Sigmoid colon (tissue), 7 donors: Measurements from ENCODE around the gene MS4A8. TPM values are rescaled to one million over a fixed set of nuclear protein-coding genes. Genes with fewer than 3 reads are reported as not detected.

ENCODE experiments used
- DNase-seq: peaks from one replicate; pipeline ENCODE4 v3.0.0-alpha.2; 2019
- H3K27ac ChIP-seq, 4 donors: fragments of 200-600 bp; sonication (generic); one replicate each; pipeline ENCODE4 v1.5.1; 2016 to 2019; ENCODE audit warnings: mild to moderate bottlenecking in 1 of 4
- H3K27me3 ChIP-seq, 3 donors: fragments of 200-600 bp; sonication (generic); one replicate each; pipeline ENCODE4 v1.5.1; 2019; ENCODE audit warnings: mild to moderate bottlenecking in 1 of 3
- H3K36me3 ChIP-seq, 4 donors: fragments of 200-600 bp; sonication (generic); one replicate each; pipeline ENCODE4 v1.5.1; 2016 to 2019
- H3K4me1 ChIP-seq, 4 donors: fragments of 200-600 bp; sonication (generic); one replicate each; pipeline ENCODE4 v1.5.1; 2017 to 2019
- H3K4me3 ChIP-seq, 4 donors: fragments of 200-600 bp; sonication (generic); one replicate each; pipeline ENCODE4 v1.5.1; 2017 to 2019; ENCODE audit warnings: mild to moderate bottlenecking in 2 of 4, moderate library complexity in 1 of 4
- H3K9me3 ChIP-seq, 4 donors: fragments of 200-600 bp in 3 of 4; sonication (generic) in 3 of 4; one replicate each; pipeline versions ENCODE4 v1.5.1 to v1.6.1; 2013 to 2019
- EP300 ChIP-seq, 4 donors: sonication (generic); formaldehyde crosslinking; IDR thresholded peaks; one replicate each; pipeline ENCODE4 v1.6.1; 2017; ENCODE audit warnings: antibody characterized with exemption in 4 of 4
- POLR2A ChIP-seq, 2 donors: fragments of 450-650 bp; IDR thresholded peaks; one replicate each; pipeline ENCODE4 v1.6.1; 2016; ENCODE audit warnings: antibody characterized with exemption in 2 of 2, mild to moderate bottlenecking in 2 of 2, moderate library complexity in 2 of 2
- POLR2AphosphoS5 ChIP-seq, 4 donors: sonication (generic); formaldehyde crosslinking; IDR thresholded peaks; one replicate each; pipeline ENCODE4 v1.6.1; 2017; ENCODE audit warnings: antibody characterized with exemption in 4 of 4
- WGBS, 2 donors: extraction: QIAGEN DNeasy Blood & Tissue Kit; methylation state at CpG; one replicate each; pipeline ENCODE4 v1.1.7; 2013; 5-methylcytosine and 5-hydroxymethylcytosine counted together
- intact Hi-C: fragments of 100-400 bp; cut with DNase I; formaldehyde crosslinking; loops from one replicate; pipeline ENCODE4 v1.15.1; 2023
- polyA plus RNA-seq, 3 donors: library from polyadenylated mRNA; stranded (reverse); fragments of 200-250 nt; gene quantifications; one replicate each; pipeline ENCODE4 v1.2.3, GENCODE V29; 2013
- total RNA-seq, 4 donors: library from RNA; depleted of rRNA; stranded (reverse); fragments of >200 nt; gene quantifications; one replicate each; pipeline ENCODE4 v1.1.0, GENCODE V29; 2016
- TF ChIP-seq, protein P1 (sequence below), 4 experiments: fragments of 450-650 bp in 3 of 4; fragments of 200-600 bp in 1 of 4; IDR thresholded peaks; one replicate each; pipeline ENCODE4 v1.5.1; 2016 to 2019; ENCODE audit warnings: antibody characterized with exemption in 4 of 4, mild to moderate bottlenecking in 3 of 4, moderate library complexity in 2 of 4
- donor health status: healthy with polysubstance abuse.
- donor health status: Bipolar disorder and iron deficiency.
- donor health status: healthy.

MS4A8 gene
- total and polyA plus RNA-seq, 7 donors: 3.6 to 9.6 (median 4.4) TPM; not detected in 4

DNA sequence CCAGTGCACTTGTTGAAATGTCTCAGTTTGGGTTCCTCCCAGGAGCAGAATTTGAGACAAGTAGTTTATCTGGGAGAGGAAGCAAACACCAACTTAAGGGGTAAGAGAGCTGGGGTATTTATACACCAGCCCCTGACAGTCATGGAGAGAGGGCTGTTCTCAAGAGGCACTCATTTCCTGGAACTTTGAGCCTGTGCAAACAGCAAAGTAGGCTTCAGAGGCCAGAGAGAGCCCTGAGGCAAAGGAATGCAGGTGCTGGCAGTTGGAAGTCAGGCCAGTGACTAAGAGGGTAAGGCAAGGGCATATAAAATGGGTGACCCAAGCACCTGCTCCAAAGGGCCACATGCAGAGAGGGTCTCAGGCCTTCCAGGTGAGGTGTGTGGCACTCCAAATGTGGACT lies 41.2 kb downstream of the MS4A8 start:
- Histone ChIP-seq H3K4me1 (no peaks in the 10 kb centered on the region), H3K27ac (no peak overlapping the region), H3K27me3 (no peaks in the 10 kb centered on the region), H3K36me3 (no peaks in the 10 kb centered on the region), H3K9me3 (no peaks in the 10 kb centered on the region), H3K4me3 (no peak overlapping the region)
- DNase-seq: no peak
- intact Hi-C loops: no loop called here
- TF ChIP-seq, protein P1, sequence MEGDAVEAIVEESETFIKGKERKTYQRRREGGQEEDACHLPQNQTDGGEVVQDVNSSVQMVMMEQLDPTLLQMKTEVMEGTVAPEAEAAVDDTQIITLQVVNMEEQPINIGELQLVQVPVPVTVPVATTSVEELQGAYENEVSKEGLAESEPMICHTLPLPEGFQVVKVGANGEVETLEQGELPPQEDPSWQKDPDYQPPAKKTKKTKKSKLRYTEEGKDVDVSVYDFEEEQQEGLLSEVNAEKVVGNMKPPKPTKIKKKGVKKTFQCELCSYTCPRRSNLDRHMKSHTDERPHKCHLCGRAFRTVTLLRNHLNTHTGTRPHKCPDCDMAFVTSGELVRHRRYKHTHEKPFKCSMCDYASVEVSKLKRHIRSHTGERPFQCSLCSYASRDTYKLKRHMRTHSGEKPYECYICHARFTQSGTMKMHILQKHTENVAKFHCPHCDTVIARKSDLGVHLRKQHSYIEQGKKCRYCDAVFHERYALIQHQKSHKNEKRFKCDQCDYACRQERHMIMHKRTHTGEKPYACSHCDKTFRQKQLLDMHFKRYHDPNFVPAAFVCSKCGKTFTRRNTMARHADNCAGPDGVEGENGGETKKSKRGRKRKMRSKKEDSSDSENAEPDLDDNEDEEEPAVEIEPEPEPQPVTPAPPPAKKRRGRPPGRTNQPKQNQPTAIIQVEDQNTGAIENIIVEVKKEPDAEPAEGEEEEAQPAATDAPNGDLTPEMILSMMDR (IDR thresholded peaks at IDR 0.05): no peak
- TF ChIP-seq EP300 (IDR thresholded peaks at IDR 0.05) (no peak), POLR2A (IDR thresholded peaks at IDR 0.05) (no peak), POLR2AphosphoS5 (IDR thresholded peaks at IDR 0.05) (no peak)

- no peak for TF ChIP-seq POLR2AphosphoS5 (IDR thresholded peaks at IDR 0.05)
- TF ChIP-seq POLR2A (IDR thresholded peaks at IDR 0.05): no peak
- no peak for TF ChIP-seq EP300 (IDR thresholded peaks at IDR 0.05)
- TF ChIP-seq, protein P1 (IDR thresholded peaks at IDR 0.05): no peak
- intact Hi-C loops: no loop called here
- no peak for DNase-seq
- Histone ChIP-seq H3K9me3 (no peaks in the 10 kb centered on the region), H3K27ac (no peak overlapping the region), H3K4me1 (no peaks in the 10 kb centered on the region), H3K27me3 (no peaks in the 10 kb centered on the region), H3K36me3 (no peaks in the 10 kb centered on the region), H3K4me3 (no peak overlapping the region)
- 92 to 94% methylated on average over 3 of the region's 3 CpGs for WGBS, 2 donors
Measured at GRCh38 chr11:60741421-60741820, 42.0 kb downstream of the MS4A8 start.

GRCh38 chr11:60743058-60743457 lies 43.6 kb downstream of the MS4A8 start:
- H3K27me3 ChIP-seq: no peaks in the 10 kb centered on the region
- H3K4me3 ChIP-seq: no peak overlapping the region
- H3K27ac ChIP-seq: no peak overlapping the region
- intact Hi-C loops: no loop called here
- DNase-seq: no peak
- H3K36me3 ChIP-seq: no peaks in the 10 kb centered on the region
- H3K4me1 ChIP-seq: no peaks in the 10 kb centered on the region
- H3K9me3 ChIP-seq: no peaks in the 10 kb centered on the region
- 82 to 83% methylated on average over 1 of the region's 1 CpG for WGBS, 2 donors
- TF ChIP-seq POLR2A (IDR thresholded peaks at IDR 0.05): no peak

- no peak for TF ChIP-seq EP300 (IDR thresholded peaks at IDR 0.05)
- TF ChIP-seq POLR2AphosphoS5 (IDR thresholded peaks at IDR 0.05): no peak
- no peak for TF ChIP-seq POLR2A (IDR thresholded peaks at IDR 0.05)
- TF ChIP-seq, protein P1 (IDR thresholded peaks at IDR 0.05): no peak
- 74 to 94% methylated on average over 5 of the region's 5 CpGs for WGBS, 2 donors
- intact Hi-C loops: no loop called here
- Histone ChIP-seq H3K27me3 (no peaks in the 10 kb centered on the region), H3K9me3 (no peaks in the 10 kb centered on the region), H3K36me3 (no peaks in the 10 kb centered on the region), H3K27ac (no peak overlapping the region), H3K4me1 (no peaks in the 10 kb centered on the region), H3K4me3 (no peak overlapping the region)
- no peak for DNase-seq
Measured at GRCh38 chr11:60744114-60744513, 44.7 kb downstream of the MS4A8 start.

DNA sequence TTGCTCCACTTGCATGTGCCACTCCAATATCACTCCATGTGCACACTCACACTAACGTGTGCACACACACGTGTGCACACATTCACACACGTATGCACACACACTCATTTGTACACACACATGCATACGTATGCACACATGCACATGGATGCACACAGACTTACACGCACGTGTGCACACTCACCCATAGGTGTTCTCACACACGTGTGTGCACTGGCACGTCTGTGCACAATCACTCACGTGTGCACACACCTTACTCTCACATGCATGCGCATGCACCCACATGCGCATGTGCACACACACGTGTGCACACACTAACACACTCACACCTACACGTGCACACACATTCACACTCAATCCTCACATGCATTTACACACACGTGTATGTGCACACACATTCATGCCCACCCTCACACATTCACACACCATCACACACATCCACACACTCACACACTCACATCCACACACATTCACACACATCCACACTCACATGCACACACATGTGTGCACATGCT lies 48.0 kb downstream of the MS4A8 start:
- WGBS, 2 donors: 94 to 95% methylated on average over 14 of the region's 14 CpGs
- Histone ChIP-seq H3K27me3 (peaks cover 0 to 12% (median 4%) of the 10 kb centered on the region in 3 donors), H3K4me3 (no peak overlapping the region), H3K9me3 (no peaks in the 10 kb centered on the region), H3K36me3 (no peaks in the 10 kb centered on the region), H3K27ac (no peak overlapping the region), H3K4me1 (no peaks in the 10 kb centered on the region)
- intact Hi-C loops: no loop called here
- no peak for DNase-seq
- TF ChIP-seq POLR2A (IDR thresholded peaks at IDR 0.05): no peak

DNA sequence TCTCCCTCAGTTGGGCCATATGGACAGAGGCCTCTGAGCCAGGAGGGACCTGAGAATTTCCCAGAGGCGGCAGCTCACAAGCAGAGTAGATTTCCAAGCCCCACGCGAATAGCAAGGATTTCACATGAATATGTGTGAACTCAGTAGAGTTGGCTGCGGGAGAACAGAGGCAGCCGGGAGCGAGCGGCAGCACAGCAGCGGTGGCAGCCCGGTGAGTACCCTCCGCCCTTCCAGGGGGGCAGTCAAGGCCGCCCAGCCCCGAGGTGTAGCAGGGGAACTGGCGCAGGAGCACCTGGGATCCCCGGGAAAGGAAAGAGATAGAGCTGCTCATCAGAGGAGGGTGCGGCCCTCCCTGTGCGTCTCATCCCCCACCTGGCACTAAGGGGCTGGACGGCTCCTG lies 48.8 kb downstream of the MS4A8 start:
- H3K27me3 ChIP-seq: peaks cover 0 to 15% (median 4%) of the 10 kb centered on the region in 3 donors
- intact Hi-C loops: no loop called here
- DNase-seq: no peak
- no peaks in the 10 kb centered on the region for H3K4me1 ChIP-seq
- H3K4me3 ChIP-seq: no peak overlapping the region
- no peak overlapping the region for H3K27ac ChIP-seq
- TF ChIP-seq POLR2AphosphoS5 (IDR thresholded peaks at IDR 0.05): no peak
- TF ChIP-seq, protein P1 (IDR thresholded peaks at IDR 0.05): no peak
- no peak for TF ChIP-seq EP300 (IDR thresholded peaks at IDR 0.05)
- TF ChIP-seq POLR2A (IDR thresholded peaks at IDR 0.05): no peak
- H3K36me3 ChIP-seq: no peaks in the 10 kb centered on the region
- no peaks in the 10 kb centered on the region for H3K9me3 ChIP-seq
- 90 to 92% methylated on average over 17 of the region's 17 CpGs for WGBS, 2 donors
